ENCODE measurements around the gene AASDHPPT. TPM values are rescaled to one million over a fixed set of nuclear protein-coding genes. Genes with fewer than 3 reads are reported as not detected.

The AASDHPPT gene
- total and polyA plus RNA-seq, 2 of the 4 experiments (the other 2 are of a cell fraction), result 22.0 to 56.3 TPM

DNA sequence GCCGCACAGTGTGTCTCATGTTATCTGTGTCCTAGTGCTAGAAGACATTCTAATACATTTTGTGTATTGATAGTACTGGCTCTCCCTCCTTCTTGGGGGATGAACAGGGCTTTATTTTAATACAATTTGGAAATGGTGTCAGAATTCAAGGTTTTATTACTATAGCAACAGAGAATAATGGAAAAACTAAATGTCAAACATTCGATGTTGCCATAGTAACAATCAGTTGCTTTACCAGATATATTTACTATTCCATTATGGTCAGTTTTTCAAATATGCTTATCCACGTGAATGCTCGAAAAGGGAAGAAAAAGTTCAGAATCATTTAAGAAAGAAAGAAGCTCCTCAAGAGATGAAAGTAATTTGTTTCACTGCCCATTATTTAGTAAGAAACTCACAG, 46.9 kb upstream of the AASDHPPT start:
- H3K4me2 ChIP-seq (ENCODE audit: low read depth, low read length), result no peak overlapping the region
- H2BK5ac ChIP-seq (ENCODE audit: low read depth, low read length, poor library complexity, severe bottlenecking), result no peak overlapping the region
- no peaks in the 10 kb centered on the region for H3K27me3 ChIP-seq (ENCODE audit: control insufficient read depth, insufficient read depth, low read length)
- intact Hi-C loops (cut with micrococcal nuclease) (no loop called here), dilution Hi-C loops (cut with HindIII; ENCODE audit: low sequenced_read_pairs, unreplicated experiment) (no loop called here), in situ Hi-C loops (cut with MboI; ENCODE audit: low sequenced_read_pairs) (no loop called here)
- H2AFZ ChIP-seq (replicated peaks; ENCODE audit: low read length, poor library complexity), result no peak overlapping the region
- H3K36me3 ChIP-seq (ENCODE audit: control insufficient read depth, insufficient read depth, low read length), result no peaks in the 10 kb centered on the region
- no peaks in the 10 kb centered on the region for H3K9me1 ChIP-seq (ENCODE audit: insufficient read depth, low read length)
- no peak overlapping the region for H3K23ac ChIP-seq (ENCODE audit: low read depth, low read length)
- TF ChIP-seq MAZ (IDR thresholded peaks at IDR 0.05; ENCODE audit: borderline replicate concordance, low read depth, low read length), result no peak
- TF ChIP-seq CEBPB (IDR thresholded peaks at IDR 0.05; ENCODE audit: low read depth, low read length), result no peak
- TF ChIP-seq, protein P1, sequence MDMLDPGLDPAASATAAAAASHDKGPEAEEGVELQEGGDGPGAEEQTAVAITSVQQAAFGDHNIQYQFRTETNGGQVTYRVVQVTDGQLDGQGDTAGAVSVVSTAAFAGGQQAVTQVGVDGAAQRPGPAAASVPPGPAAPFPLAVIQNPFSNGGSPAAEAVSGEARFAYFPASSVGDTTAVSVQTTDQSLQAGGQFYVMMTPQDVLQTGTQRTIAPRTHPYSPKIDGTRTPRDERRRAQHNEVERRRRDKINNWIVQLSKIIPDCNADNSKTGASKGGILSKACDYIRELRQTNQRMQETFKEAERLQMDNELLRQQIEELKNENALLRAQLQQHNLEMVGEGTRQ (IDR thresholded peaks at IDR 0.05; ENCODE audit: low read depth, low read length), result no peak
- no peak for TF ChIP-seq MXI1 (IDR thresholded peaks at IDR 0.05; ENCODE audit: borderline replicate concordance, low read depth, low read length)
- no peak for TF ChIP-seq BHLHE40 (IDR thresholded peaks at IDR 0.05; ENCODE audit: low read depth, low read length)
- no peak for TF ChIP-seq RCOR1 (IDR thresholded peaks at IDR 0.05; ENCODE audit: insufficient replicate concordance, low read length)
- no peak for TF ChIP-seq RFX5 (IDR thresholded peaks at IDR 0.05; ENCODE audit: low read depth, low read length)
- TF ChIP-seq FOS (IDR thresholded peaks at IDR 0.05; ENCODE audit: low read depth, low read length), result no peak
- TF ChIP-seq NFE2L2 (IDR thresholded peaks at IDR 0.05; ENCODE audit: low read depth, low read length), result no peak
- no peak for TF ChIP-seq MAFK (IDR thresholded peaks at IDR 0.05; ENCODE audit: low read depth, low read length)
- TF ChIP-seq, protein P2, sequence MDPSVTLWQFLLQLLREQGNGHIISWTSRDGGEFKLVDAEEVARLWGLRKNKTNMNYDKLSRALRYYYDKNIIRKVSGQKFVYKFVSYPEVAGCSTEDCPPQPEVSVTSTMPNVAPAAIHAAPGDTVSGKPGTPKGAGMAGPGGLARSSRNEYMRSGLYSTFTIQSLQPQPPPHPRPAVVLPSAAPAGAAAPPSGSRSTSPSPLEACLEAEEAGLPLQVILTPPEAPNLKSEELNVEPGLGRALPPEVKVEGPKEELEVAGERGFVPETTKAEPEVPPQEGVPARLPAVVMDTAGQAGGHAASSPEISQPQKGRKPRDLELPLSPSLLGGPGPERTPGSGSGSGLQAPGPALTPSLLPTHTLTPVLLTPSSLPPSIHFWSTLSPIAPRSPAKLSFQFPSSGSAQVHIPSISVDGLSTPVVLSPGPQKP (IDR thresholded peaks at IDR 0.05; ENCODE audit: borderline replicate concordance, low read depth, low read length), result no peak
- TF ChIP-seq, protein P3, sequence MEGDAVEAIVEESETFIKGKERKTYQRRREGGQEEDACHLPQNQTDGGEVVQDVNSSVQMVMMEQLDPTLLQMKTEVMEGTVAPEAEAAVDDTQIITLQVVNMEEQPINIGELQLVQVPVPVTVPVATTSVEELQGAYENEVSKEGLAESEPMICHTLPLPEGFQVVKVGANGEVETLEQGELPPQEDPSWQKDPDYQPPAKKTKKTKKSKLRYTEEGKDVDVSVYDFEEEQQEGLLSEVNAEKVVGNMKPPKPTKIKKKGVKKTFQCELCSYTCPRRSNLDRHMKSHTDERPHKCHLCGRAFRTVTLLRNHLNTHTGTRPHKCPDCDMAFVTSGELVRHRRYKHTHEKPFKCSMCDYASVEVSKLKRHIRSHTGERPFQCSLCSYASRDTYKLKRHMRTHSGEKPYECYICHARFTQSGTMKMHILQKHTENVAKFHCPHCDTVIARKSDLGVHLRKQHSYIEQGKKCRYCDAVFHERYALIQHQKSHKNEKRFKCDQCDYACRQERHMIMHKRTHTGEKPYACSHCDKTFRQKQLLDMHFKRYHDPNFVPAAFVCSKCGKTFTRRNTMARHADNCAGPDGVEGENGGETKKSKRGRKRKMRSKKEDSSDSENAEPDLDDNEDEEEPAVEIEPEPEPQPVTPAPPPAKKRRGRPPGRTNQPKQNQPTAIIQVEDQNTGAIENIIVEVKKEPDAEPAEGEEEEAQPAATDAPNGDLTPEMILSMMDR (conservative IDR thresholded peaks at IDR 0.05; ENCODE audit: low read depth, low read length), result no peak
- no peak for TF ChIP-seq POLR2A (IDR thresholded peaks at IDR 0.05; ENCODE audit: low read depth, low read length)
- TF ChIP-seq CHD1 (IDR thresholded peaks at IDR 0.05; ENCODE audit: low read depth, low read length), result no peak
- TF ChIP-seq SMC3 (IDR thresholded peaks at IDR 0.05; ENCODE audit: low read depth, low read length), result no peak
- no peak for TF ChIP-seq RAD21 (IDR thresholded peaks at IDR 0.05; ENCODE audit: low read length)
- H3K4me1 ChIP-seq (ENCODE audit: control insufficient read depth, insufficient read depth, low read length), result no peaks in the 10 kb centered on the region; the same call in 1 of the 2 replicates
- no peak for DNase-seq
- no peak overlapping the region for H2BK20ac ChIP-seq (ENCODE audit: low read depth, low read length)
- no peak overlapping the region for H4K8ac ChIP-seq (ENCODE audit: low read depth in 2 of 2, low read length in 2 of 2)
- no peak for ATAC-seq (ENCODE audit: low read depth)
- H3K27ac ChIP-seq (ENCODE audit: insufficient read depth, low read length), result no peak overlapping the region
- no peaks in the 10 kb centered on the region for H4K20me1 ChIP-seq (ENCODE audit: insufficient read depth, low read length)
- no peak overlapping the region for H2AK5ac ChIP-seq (ENCODE audit: low read depth, low read length)
- H3K14ac ChIP-seq (replicated peaks; ENCODE audit: low read depth, low read length), result no peak overlapping the region
- H3K79me1 ChIP-seq (ENCODE audit: low read depth in 1 of 2, low read length in 2 of 2), result no peaks in the 10 kb centered on the region
- H3K4ac ChIP-seq (ENCODE audit: low read depth, low read length), result no peak overlapping the region
- no peak overlapping the region for H2BK120ac ChIP-seq (ENCODE audit: low read depth, low read length)
- no CpG with 5 or more reads among the region's 4 CpGs for WGBS, 2 experiments (ENCODE audit: extremely low coverage in 2 of 2, insufficient read length in 1 of 2)
- no TSS peak for BruUV-seq (replicated peaks)
- H3K18ac ChIP-seq (ENCODE audit: low read depth, low read length), result no peak overlapping the region
- H4K91ac ChIP-seq (ENCODE audit: insufficient read depth, low read depth, low read length), result no peak overlapping the region
- H2BK15ac ChIP-seq (ENCODE audit: low read depth, low read length), result no peak overlapping the region
- no peak overlapping the region for H3K56ac ChIP-seq (ENCODE audit: extremely low read depth, insufficient read depth, low read length)
- ChIA-PET CTCF (no interaction called here), POLR2A (ENCODE audit: unreplicated experiment) (interaction anchor here (0.6 kb wide), 1 partner anchor 30 kb away, joined by 3 read pairs; no protein-coding TSS in a partner anchor)
- no peak overlapping the region for H3K4me3 ChIP-seq (ENCODE audit: insufficient read depth, low read depth, low read length)
- no peak overlapping the region for H4K5ac ChIP-seq (ENCODE audit: low read depth, low read length)
- no peak overlapping the region for H3K9ac ChIP-seq (ENCODE audit: low read depth, low read length)
- H3K9me3 ChIP-seq (ENCODE audit: control insufficient read depth, insufficient read depth, low read length), result no peaks in the 10 kb centered on the region
- no peak overlapping the region for H2AK9ac ChIP-seq (replicated peaks; ENCODE audit: low read depth, low read length, poor library complexity)
